K562 (cell line): ENCODE results near the gene HDAC9. TPM values are rescaled to one million over a fixed set of nuclear protein-coding genes. Genes with fewer than 3 reads are reported as not detected.

ENCODE experiments used
- ATAC-seq: fragments of 200-7000 bp; cut with Tn5 transposase; 3 replicates; pipeline ENCODE4 v1.9.1; 2020; ENCODE audit warnings: moderate library complexity
- BruUV-seq: library from RNA; stranded (reverse); fragments of 400-500 nt; replicated peaks from 2 replicates; lab custom pipeline; 2021; lab: Mats Ljungman, UMichigan
- CTCF ChIA-PET: fragments of 300-600 bp; formaldehyde crosslinking; extraction: SDS; loops from one replicate; lab custom pipeline; 2021; ENCODE audit warnings: low intra/inter-chr PET ratio; lab: Yijun Ruan, JAX
- POLR2A ChIA-PET: fragments of 300-600, 350-650 bp; sonication (Branson Sonifier 250); formaldehyde crosslinking; extraction: SDS; loops from one replicate; lab custom pipeline; 2021; ENCODE audit warnings: antibody characterized with exemption, inconsistent platforms; lab: Yijun Ruan, JAX
- DNase-seq, 4 experiments: peaks; one replicate each; pipeline versions ENCODE4 v3.0.0 to v3.0.0-alpha.2; 2011 to 2018; ENCODE audit warnings: low spot score in 3 of 4, mixed read lengths in 3 of 4; ENCODE audit errors: extremely low read depth in 1 of 4
- FAIRE-seq: peaks from 2 replicates; lab custom pipeline; 2011; peaks lifted over from hg19 to GRCh38; lab: Jason Lieb, UNC
- H2AFZ ChIP-seq: 2 replicates; pipeline ENCODE4 v1.6.0; 2011; ENCODE audit warnings: low read depth, low read length, control low read depth, inconsistent platforms
- H3K27ac ChIP-seq: fragments of 200-600 bp; 3 replicates; pipeline ENCODE4 v1.8.0; 2011; ENCODE audit warnings: low read depth, mild to moderate bottlenecking, control low read depth, inconsistent platforms, low read length, moderate library complexity, mixed read lengths; ENCODE audit errors: extremely low read depth
- H3K27me3 ChIP-seq, 2 experiments: fragments of 300-600 bp in 1 of 2; 2 replicates in 1 of 2; 3 replicates in 1 of 2; pipeline versions ENCODE4 v1.6.0 to v1.8.0; 2011; ENCODE audit warnings: inconsistent platforms in 2 of 2, low read length in 2 of 2, mild to moderate bottlenecking in 1 of 2, mixed read lengths in 1 of 2, moderate library complexity in 1 of 2; ENCODE audit not compliant: control insufficient read depth in 2 of 2, insufficient read depth in 2 of 2
- H3K36me3 ChIP-seq: fragments of 300-600 bp; 3 replicates; pipeline ENCODE4 v1.8.0; 2011; ENCODE audit warnings: mild to moderate bottlenecking, low read length, inconsistent platforms; ENCODE audit not compliant: control insufficient read depth, insufficient read depth
- H3K4me1 ChIP-seq, 2 experiments: fragments of 200-600 bp in 1 of 2; replicated peaks in 1 of 2; 2 replicates in 1 of 2; 3 replicates in 1 of 2; pipeline versions ENCODE4 v1.5.1 to v1.8.0; 2011; ENCODE audit warnings: inconsistent platforms in 2 of 2, low read length in 2 of 2, mild to moderate bottlenecking in 1 of 2, mixed read lengths in 1 of 2, moderate library complexity in 1 of 2; ENCODE audit not compliant: control insufficient read depth in 2 of 2, insufficient read depth in 2 of 2
- H3K4me2 ChIP-seq: 2 replicates; pipeline ENCODE4 v1.6.1; 2011; ENCODE audit warnings: low read length, control low read depth, inconsistent platforms, mixed read lengths; ENCODE audit not compliant: insufficient read depth
- H3K4me3 ChIP-seq: fragments of 200-600 bp; sonication (generic), shearing (Covaris generic); 2 replicates; pipeline ENCODE4 v1.5.1; 2016; ENCODE audit warnings: control low read depth, inconsistent platforms
- H3K79me2 ChIP-seq: fragments of 200-600 bp; 3 replicates; pipeline ENCODE4 v1.8.0; 2011; ENCODE audit warnings: low read length, inconsistent platforms; ENCODE audit not compliant: control insufficient read depth, insufficient read depth
- H3K9ac ChIP-seq, 2 experiments: 2 replicates each; pipeline versions ENCODE4 v1.6.0 to v1.6.1; 2011; ENCODE audit warnings: low read depth in 2 of 2, low read length in 2 of 2, control low read depth in 1 of 2, inconsistent platforms in 1 of 2, mild to moderate bottlenecking in 1 of 2, mixed read lengths in 1 of 2; ENCODE audit not compliant: insufficient read depth in 1 of 2
- H3K9me1 ChIP-seq: one replicate; pipeline ENCODE4 v1.6.0; 2011; ENCODE audit warnings: inconsistent platforms, mild to moderate bottlenecking, low read length, moderate library complexity; ENCODE audit not compliant: control insufficient read depth, insufficient read depth
- H3K9me3 ChIP-seq: replicated peaks from 2 replicates; pipeline ENCODE4 v1.5.1; 2011; ENCODE audit warnings: low read depth, low read length, inconsistent platforms; ENCODE audit not compliant: control insufficient read depth, insufficient read depth
- H4K20me1 ChIP-seq: replicated peaks from 2 replicates; pipeline ENCODE4 v1.6.1; 2011; ENCODE audit warnings: low read length, inconsistent platforms, mixed read lengths; ENCODE audit not compliant: control insufficient read depth, insufficient read depth
- COPS2 ChIP-seq: fragments of 450-650 bp; conservative IDR thresholded peaks from 2 replicates; pipeline ENCODE4 v1.6.1; 2016; ENCODE audit warnings: mild to moderate bottlenecking, moderate library complexity
- EP300 ChIP-seq: IDR thresholded peaks from 2 replicates; pipeline ENCODE4 v1.6.1; 2012; ENCODE audit warnings: low read length, improper control_type of control experiment
- HOXB6 ChIP-seq: fragments of 250-450 bp; sonication (Bioruptor Pico); IDR thresholded peaks from 2 replicates; pipeline ENCODE4 v1.5.1; 2022; ENCODE audit warnings: mild to moderate bottlenecking, borderline replicate concordance
- MAFG ChIP-seq: fragments of 450-650 bp; conservative IDR thresholded peaks from 2 replicates; pipeline ENCODE4 v1.6.1; 2016; ENCODE audit warnings: missing genetic modification characterization, missing compliant biosample characterization
- MIER1 ChIP-seq: fragments of 450-650 bp; IDR thresholded peaks from 2 replicates; pipeline ENCODE4 v1.6.1; 2016; ENCODE audit warnings: antibody characterized with exemption, mild to moderate bottlenecking, low read depth
- NCOA4 ChIP-seq: fragments of 450-650 bp; IDR thresholded peaks from 2 replicates; pipeline ENCODE4 v1.6.1; 2018; ENCODE audit warnings: mild to moderate bottlenecking; ENCODE audit not compliant: partially characterized antibody
- PTTG1 ChIP-seq: fragments of 450-650 bp; IDR thresholded peaks from 2 replicates; pipeline ENCODE4 v1.6.1; 2016; ENCODE audit warnings: low read depth, mild to moderate bottlenecking, missing genetic modification characterization, missing compliant biosample characterization
- SP1 ChIP-seq: sonication (generic); formaldehyde crosslinking; IDR thresholded peaks from 2 replicates; pipeline ENCODE4 v1.8.1; 2022; ENCODE audit warnings: mild to moderate bottlenecking, missing genetic modification reagents
- TAF1 ChIP-seq: IDR thresholded peaks from 2 replicates; pipeline ENCODE4 v1.6.1; 2011; ENCODE audit warnings: mild to moderate bottlenecking, low read length, moderate library complexity; ENCODE audit not compliant: insufficient read depth, control insufficient read depth, severe bottlenecking; ENCODE audit errors: extremely low read depth
- ZC3H11A ChIP-seq: IDR thresholded peaks from 2 replicates; pipeline ENCODE4 v1.6.1; 2012; ENCODE audit warnings: low read depth, low read length, improper control_type of control experiment
- ZC3H4 ChIP-seq: sonication (generic); formaldehyde crosslinking; IDR thresholded peaks from 2 replicates; pipeline ENCODE4 v1.9.0; 2021; ENCODE audit warnings: missing genetic modification reagents, borderline replicate concordance
- ZNF384 ChIP-seq: IDR thresholded peaks from 2 replicates; pipeline ENCODE4 v1.6.1; 2012; ENCODE audit warnings: low read depth, low read length, improper control_type of control experiment
- ZNF699 ChIP-seq: fragments of 250-450 bp; sonication (Bioruptor Pico); IDR thresholded peaks from 2 replicates; pipeline ENCODE4 v1.8.0; 2021; ENCODE audit warnings: mild to moderate bottlenecking, moderate library complexity; ENCODE audit not compliant: insufficient replicate concordance
- WGBS: fragments of 100-300 bp; shearing (Covaris generic); methylation state at CpG from one replicate; pipeline ENCODE4 v1.1.6; 2016; ENCODE audit warnings: low coverage, mixed read lengths; ENCODE audit not compliant: insufficient coverage; ENCODE audit errors: missing lambda C conversion rate; 5-methylcytosine and 5-hydroxymethylcytosine counted together
- in situ Hi-C: fragments of 300-500 bp; cut with MboI; formaldehyde crosslinking; loops from 4 replicates; pipeline ENCODE4 v1.15.0; 2018; ENCODE audit warnings: inconsistent platforms, mixed read lengths
- intact Hi-C: fragments of 100-400 bp; cut with micrococcal nuclease; formaldehyde crosslinking; loops from 2 replicates; pipeline ENCODE4 v1.14.2; 2022
- polyA plus RNA-seq, 8 experiments: library from polyadenylated mRNA; depleted of rRNA in 4 of 8; stranded (reverse) in 5 of 8; unstranded in 3 of 8; fragments of >200 nt; fragmentation: Nextera tagmentation in 2 of 8; fragmentation: Illumina TruSeq in 1 of 8; extraction: Ambion mirVana in 2 of 8; extraction: Trizol in 1 of 8; gene quantifications; 2 replicates each; pipeline versions ENCODE4 v1.2.1 to v1.2.3, GENCODE V29; 2011 to 2014; ENCODE audit warnings: inconsistent platforms in 1 of 8, missing spikeins in 1 of 8
- total RNA-seq, 7 experiments: library from RNA; depleted of rRNA in 6 of 7; stranded (reverse); fragments of >200 nt in 6 of 7; fragmentation: Illumina TruSeq in 2 of 7; extraction: Trizol in 2 of 7; gene quantifications; 2 replicates each; pipeline versions ENCODE4 v1.2.1 to v1.2.3, GENCODE V29; 2011 to 2021; ENCODE audit warnings: low replicate concordance in 1 of 7
- TF ChIP-seq, protein P1 (sequence below): fragments of 150-350 bp; conservative IDR thresholded peaks from 2 replicates; pipeline ENCODE4 v1.6.1; 2014; ENCODE audit warnings: low read length
- TF ChIP-seq, protein P2 (sequence below): sonication (generic); formaldehyde crosslinking; IDR thresholded peaks from 2 replicates; pipeline ENCODE4 v1.8.1; 2022; ENCODE audit warnings: missing genetic modification reagents
- TF ChIP-seq, protein P3 (sequence below): fragments of 450-650 bp; formaldehyde crosslinking; IDR thresholded peaks from 2 replicates; pipeline ENCODE4 v1.4.0; 2022; ENCODE audit warnings: mild to moderate bottlenecking, moderate library complexity
- TF ChIP-seq, protein P4 (sequence below): conservative IDR thresholded peaks from 2 replicates; pipeline ENCODE4 v1.6.1; 2011; ENCODE audit warnings: low read depth, mild to moderate bottlenecking, low read length; ENCODE audit not compliant: control insufficient read depth

HDAC9 gene
- total and polyA plus RNA-seq, 9 of the 15 experiments (the other 6 are each of a cell fraction or from before 2014, with no cell fraction given) = 0.08 to 0.91 (median 0.33) TPM

DNA sequence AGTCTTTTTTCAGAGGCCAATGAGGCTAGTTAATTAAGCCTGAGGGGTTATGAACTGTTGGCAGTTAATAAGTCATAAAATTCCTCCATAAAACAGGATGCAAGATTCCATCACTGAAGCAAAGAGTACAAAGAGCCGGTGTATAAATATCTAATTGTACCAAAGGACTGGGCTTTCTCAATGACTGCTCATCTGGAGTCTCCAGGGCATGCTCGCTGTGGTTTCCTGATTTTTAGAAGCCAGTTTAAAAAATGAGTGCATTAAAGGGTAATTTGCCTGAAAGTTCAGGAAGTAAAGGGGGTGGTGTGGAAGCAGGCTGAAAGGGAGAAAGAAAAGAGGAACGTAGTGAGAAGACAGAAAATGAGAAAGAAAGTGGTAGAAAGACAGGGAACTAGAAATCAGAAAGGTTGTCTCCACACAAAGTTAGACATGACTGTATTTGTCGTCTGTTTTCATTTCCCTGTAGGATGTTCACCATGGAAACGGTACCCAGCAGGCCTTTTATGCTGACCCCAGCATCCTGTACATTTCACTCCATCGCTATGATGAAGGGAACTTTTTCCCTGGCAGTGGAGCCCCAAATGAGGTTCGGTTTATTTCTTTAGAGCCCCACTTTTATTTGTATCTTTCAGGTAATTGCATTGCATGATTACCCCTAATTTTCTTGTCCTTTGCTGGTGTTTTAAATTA is 339.6 kb downstream of the HDAC9 start:
- Histone ChIP-seq H2AFZ (no peak overlapping the region), H3K36me3 (no peaks in the 10 kb centered on the region), H3K27ac (no peak overlapping the region), H3K27me3 (no peaks in the 10 kb centered on the region), H3K9me3 (no peaks in the 10 kb centered on the region), H3K4me1 (no peaks in the 10 kb centered on the region), H3K79me2 (no peaks in the 10 kb centered on the region), H3K9me1 (no peaks in the 10 kb centered on the region), H3K4me3 (no peak overlapping the region), H3K9ac (no peak overlapping the region), H3K4me2 (no peak overlapping the region), H4K20me1 (no peaks in the 10 kb centered on the region)
- ATAC-seq (no peak), DNase-seq (no peak), FAIRE-seq (no peak)
- intact Hi-C loops (no loop called here), in situ Hi-C loops (no loop called here)
- CTCF ChIA-PET = no interaction called here
- POLR2A ChIA-PET = no interaction called here
- WGBS = 0% methylated on average over 7 of the region's 7 CpGs
- no TSS peak for BruUV-seq
- no peak for TF ChIP-seq ZNF384
- TF ChIP-seq ZC3H4 (CRISPR knock-in tag) = no peak
- TF ChIP-seq ZNF699 (CRISPR knock-in tag) = no peak
- no peak for TF ChIP-seq EP300
- TF ChIP-seq, protein P1, sequence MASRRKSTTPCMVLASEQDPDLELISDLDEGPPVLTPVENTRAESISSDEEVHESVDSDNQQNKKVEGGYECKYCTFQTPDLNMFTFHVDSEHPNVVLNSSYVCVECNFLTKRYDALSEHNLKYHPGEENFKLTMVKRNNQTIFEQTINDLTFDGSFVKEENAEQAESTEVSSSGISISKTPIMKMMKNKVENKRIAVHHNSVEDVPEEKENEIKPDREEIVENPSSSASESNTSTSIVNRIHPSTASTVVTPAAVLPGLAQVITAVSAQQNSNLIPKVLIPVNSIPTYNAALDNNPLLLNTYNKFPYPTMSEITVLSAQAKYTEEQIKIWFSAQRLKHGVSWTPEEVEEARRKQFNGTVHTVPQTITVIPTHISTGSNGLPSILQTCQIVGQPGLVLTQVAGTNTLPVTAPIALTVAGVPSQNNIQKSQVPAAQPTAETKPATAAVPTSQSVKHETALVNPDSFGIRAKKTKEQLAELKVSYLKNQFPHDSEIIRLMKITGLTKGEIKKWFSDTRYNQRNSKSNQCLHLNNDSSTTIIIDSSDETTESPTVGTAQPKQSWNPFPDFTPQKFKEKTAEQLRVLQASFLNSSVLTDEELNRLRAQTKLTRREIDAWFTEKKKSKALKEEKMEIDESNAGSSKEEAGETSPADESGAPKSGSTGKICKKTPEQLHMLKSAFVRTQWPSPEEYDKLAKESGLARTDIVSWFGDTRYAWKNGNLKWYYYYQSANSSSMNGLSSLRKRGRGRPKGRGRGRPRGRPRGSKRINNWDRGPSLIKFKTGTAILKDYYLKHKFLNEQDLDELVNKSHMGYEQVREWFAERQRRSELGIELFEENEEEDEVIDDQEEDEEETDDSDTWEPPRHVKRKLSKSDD = no peak
- TF ChIP-seq TAF1 = no peak
- no peak for TF ChIP-seq COPS2
- TF ChIP-seq MIER1 = no peak
- TF ChIP-seq, protein P2, sequence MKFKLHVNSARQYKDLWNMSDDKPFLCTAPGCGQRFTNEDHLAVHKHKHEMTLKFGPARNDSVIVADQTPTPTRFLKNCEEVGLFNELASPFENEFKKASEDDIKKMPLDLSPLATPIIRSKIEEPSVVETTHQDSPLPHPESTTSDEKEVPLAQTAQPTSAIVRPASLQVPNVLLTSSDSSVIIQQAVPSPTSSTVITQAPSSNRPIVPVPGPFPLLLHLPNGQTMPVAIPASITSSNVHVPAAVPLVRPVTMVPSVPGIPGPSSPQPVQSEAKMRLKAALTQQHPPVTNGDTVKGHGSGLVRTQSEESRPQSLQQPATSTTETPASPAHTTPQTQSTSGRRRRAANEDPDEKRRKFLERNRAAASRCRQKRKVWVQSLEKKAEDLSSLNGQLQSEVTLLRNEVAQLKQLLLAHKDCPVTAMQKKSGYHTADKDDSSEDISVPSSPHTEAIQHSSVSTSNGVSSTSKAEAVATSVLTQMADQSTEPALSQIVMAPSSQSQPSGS (CRISPR knock-in tag) = no peak
- no peak for TF ChIP-seq HOXB6
- TF ChIP-seq ZC3H11A = no peak
- TF ChIP-seq, protein P3, sequence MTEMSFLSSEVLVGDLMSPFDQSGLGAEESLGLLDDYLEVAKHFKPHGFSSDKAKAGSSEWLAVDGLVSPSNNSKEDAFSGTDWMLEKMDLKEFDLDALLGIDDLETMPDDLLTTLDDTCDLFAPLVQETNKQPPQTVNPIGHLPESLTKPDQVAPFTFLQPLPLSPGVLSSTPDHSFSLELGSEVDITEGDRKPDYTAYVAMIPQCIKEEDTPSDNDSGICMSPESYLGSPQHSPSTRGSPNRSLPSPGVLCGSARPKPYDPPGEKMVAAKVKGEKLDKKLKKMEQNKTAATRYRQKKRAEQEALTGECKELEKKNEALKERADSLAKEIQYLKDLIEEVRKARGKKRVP (CRISPR knock-in tag) = no peak
- TF ChIP-seq NCOA4 = no peak
- TF ChIP-seq, protein P4, sequence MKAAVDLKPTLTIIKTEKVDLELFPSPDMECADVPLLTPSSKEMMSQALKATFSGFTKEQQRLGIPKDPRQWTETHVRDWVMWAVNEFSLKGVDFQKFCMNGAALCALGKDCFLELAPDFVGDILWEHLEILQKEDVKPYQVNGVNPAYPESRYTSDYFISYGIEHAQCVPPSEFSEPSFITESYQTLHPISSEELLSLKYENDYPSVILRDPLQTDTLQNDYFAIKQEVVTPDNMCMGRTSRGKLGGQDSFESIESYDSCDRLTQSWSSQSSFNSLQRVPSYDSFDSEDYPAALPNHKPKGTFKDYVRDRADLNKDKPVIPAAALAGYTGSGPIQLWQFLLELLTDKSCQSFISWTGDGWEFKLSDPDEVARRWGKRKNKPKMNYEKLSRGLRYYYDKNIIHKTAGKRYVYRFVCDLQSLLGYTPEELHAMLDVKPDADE = no peak
- no peak for TF ChIP-seq PTTG1 (tag)
- TF ChIP-seq SP1 (CRISPR knock-in tag) = no peak
- TF ChIP-seq MAFG (tag) = no peak
